GM23338 (cell line): ENCODE results near the gene ZNF516. TPM values are rescaled to one million over a fixed set of nuclear protein-coding genes. Genes with fewer than 3 reads are reported as not detected.

ENCODE experiments used
- ATAC-seq: fragments of 200-7000 bp; cut with Tn5 transposase; 3 replicates; pipeline ENCODE4 v1.9.1; 2020
- DNase-seq: peaks from one replicate; pipeline ENCODE4 v3.0.0-alpha.2; 2015; ENCODE audit warnings: low spot score
- H2AFZ ChIP-seq: fragments of 200-600 bp; sonication (generic); 2 replicates; pipeline ENCODE4 v1.8.0; 2016; ENCODE audit warnings: antibody characterized with exemption, mild to moderate bottlenecking, moderate library complexity
- H3F3A ChIP-seq: fragments of 200-600 bp; sonication (generic); replicated peaks from 2 replicates; pipeline ENCODE4 v1.8.0; 2017; ENCODE audit warnings: antibody characterized with exemption, mixed run types, low read depth
- H3K27ac ChIP-seq: fragments of 200-600 bp; sonication (generic); 2 replicates; pipeline ENCODE4 v1.6.1; 2016; ENCODE audit warnings: low read depth
- H3K27me3 ChIP-seq: fragments of 200-600 bp; sonication (generic); 2 replicates; pipeline ENCODE4 v1.8.0; 2016; ENCODE audit warnings: mild to moderate bottlenecking, mixed run types, moderate library complexity; ENCODE audit not compliant: insufficient read depth
- H3K36me3 ChIP-seq: fragments of 200-600 bp; sonication (generic); 2 replicates; pipeline ENCODE4 v1.8.0; 2016; ENCODE audit warnings: mild to moderate bottlenecking; ENCODE audit not compliant: insufficient read depth
- H3K4me1 ChIP-seq: fragments of 200-600 bp; sonication (generic); 2 replicates; pipeline ENCODE4 v1.8.0; 2016; ENCODE audit warnings: mild to moderate bottlenecking, moderate library complexity; ENCODE audit not compliant: insufficient read depth
- H3K4me2 ChIP-seq: fragments of 200-600 bp; sonication (generic); 2 replicates; pipeline ENCODE4 v1.7.1; 2017; ENCODE audit warnings: mixed run types
- H3K4me3 ChIP-seq: fragments of 200-600 bp; sonication (generic); 2 replicates; pipeline ENCODE4 v1.6.1; 2016; ENCODE audit warnings: mixed run types
- H3K79me2 ChIP-seq: fragments of 200-600 bp; sonication (generic); replicated peaks from 2 replicates; pipeline ENCODE4 v1.8.0; 2017; ENCODE audit warnings: mild to moderate bottlenecking; ENCODE audit not compliant: insufficient read depth
- H3K9me2 ChIP-seq: fragments of 200-600 bp; sonication (generic); 2 replicates; pipeline ENCODE4 v1.8.0; 2017; ENCODE audit not compliant: insufficient read depth
- H4K20me1 ChIP-seq: fragments of 200-600 bp; sonication (generic); replicated peaks from 2 replicates; pipeline ENCODE4 v1.8.0; 2017; ENCODE audit warnings: mild to moderate bottlenecking; ENCODE audit not compliant: insufficient read depth
- H3K27ac Mint-ChIP-seq: 2 replicates; pipeline ENCODE4 v1.8.0; 2020; ENCODE audit warnings: inconsistent platforms, mild to moderate bottlenecking, moderate library complexity, mixed read lengths
- H3K27me3 Mint-ChIP-seq: 3 replicates; pipeline ENCODE4 v1.8.0; 2022; ENCODE audit warnings: low read depth, mild to moderate bottlenecking, moderate library complexity, mixed read lengths, inconsistent platforms; ENCODE audit not compliant: insufficient read depth, poor library complexity
- H3K36me3 Mint-ChIP-seq: 3 replicates; pipeline ENCODE4 v1.8.0; 2021; ENCODE audit warnings: low read depth, mild to moderate bottlenecking, inconsistent platforms, moderate library complexity, mixed read lengths
- H3K4me1 Mint-ChIP-seq: 3 replicates; pipeline ENCODE4 v1.8.0; 2020; ENCODE audit warnings: mild to moderate bottlenecking, inconsistent platforms, mixed read lengths
- H3K4me3 Mint-ChIP-seq: 3 replicates; pipeline ENCODE4 v1.8.0; 2021; ENCODE audit warnings: moderate library complexity, mild to moderate bottlenecking, inconsistent platforms, mixed read lengths
- H3K9me3 Mint-ChIP-seq: 3 replicates; pipeline ENCODE4 v1.8.0; 2020; ENCODE audit warnings: moderate library complexity, mild to moderate bottlenecking, inconsistent platforms, mixed read lengths
- CREB1 ChIP-seq: fragments of 250-450 bp; sonication (Bioruptor Pico); IDR thresholded peaks from 2 replicates; pipeline ENCODE4 v1.5.0; 2020; ENCODE audit warnings: low read depth, mild to moderate bottlenecking, moderate library complexity
- EZH2 ChIP-seq: fragments of 200-600 bp; sonication (generic); IDR thresholded peaks from one replicate; pipeline ENCODE4 v1.8.0; 2017; ENCODE audit warnings: antibody characterized with exemption, mild to moderate bottlenecking, low read depth; ENCODE audit not compliant: unreplicated experiment
- EZH2phosphoT487 ChIP-seq: fragments of 200-600 bp; sonication (generic); IDR thresholded peaks from one replicate; pipeline ENCODE4 v1.8.1; 2018; ENCODE audit warnings: antibody characterized with exemption; ENCODE audit not compliant: unreplicated experiment
- JUNB ChIP-seq: IDR thresholded peaks from one replicate; pipeline ENCODE4 v1.6.1; 2016; ENCODE audit warnings: antibody characterized with exemption; ENCODE audit not compliant: unreplicated experiment
- NANOG ChIP-seq: IDR thresholded peaks from 2 replicates; pipeline ENCODE4 v1.6.1; 2016; ENCODE audit warnings: antibody characterized with exemption, borderline replicate concordance
- POLR2AphosphoS5 ChIP-seq: IDR thresholded peaks from 2 replicates; pipeline ENCODE4 v1.6.1; 2016; ENCODE audit warnings: antibody characterized with exemption, low read depth
- STAT1 ChIP-seq: IDR thresholded peaks from one replicate; pipeline ENCODE4 v1.6.1; 2016; ENCODE audit warnings: antibody characterized with exemption; ENCODE audit not compliant: unreplicated experiment
- ZNF331 ChIP-seq: fragments of 250-450 bp; sonication (Bioruptor Pico); IDR thresholded peaks from 2 replicates; pipeline ENCODE4 v1.5.0; 2020; ENCODE audit warnings: low read depth, mild to moderate bottlenecking, moderate library complexity
- polyA plus RNA-seq: library from polyadenylated mRNA; unstranded; fragments of >200 nt; fragmentation: Nextera tagmentation; extraction: Ambion mirVana; gene quantifications from 2 replicates; pipeline ENCODE4 v1.2.1, GENCODE V29; 2016
- total RNA-seq: library from RNA; depleted of rRNA; stranded (reverse); fragments of >200 nt; shearing (Covaris generic); gene quantifications from 2 replicates; pipeline ENCODE4 v1.2.3, GENCODE V29; 2014
- TF ChIP-seq, protein P1 (sequence below): IDR thresholded peaks from one replicate; pipeline ENCODE4 v1.6.1; 2018; ENCODE audit warnings: antibody characterized with exemption; ENCODE audit not compliant: unreplicated experiment
- TF ChIP-seq, protein P2 (sequence below): fragments of 250-450 bp; sonication (Bioruptor Pico); IDR thresholded peaks from 2 replicates; pipeline ENCODE4 v1.5.0; 2020; ENCODE audit warnings: mild to moderate bottlenecking, moderate library complexity
- TF ChIP-seq, protein P3 (sequence below): IDR thresholded peaks from 2 replicates; pipeline ENCODE4 v1.6.1; 2016; ENCODE audit warnings: antibody characterized with exemption
- TF ChIP-seq, protein P4 (sequence below), 2 experiments: fragments of 200-600 bp in 1 of 2; sonication (generic) in 1 of 2; conservative IDR thresholded peaks; 2 replicates each; pipeline versions ENCODE4 v1.5.1 to v1.6.1; 2016 to 2017; ENCODE audit warnings: antibody characterized with exemption in 2 of 2, low read depth in 2 of 2, mild to moderate bottlenecking in 2 of 2, moderate library complexity in 1 of 2

Gene ZNF516
- total and polyA plus RNA-seq, 2 experiments from 2014 or later, result 11.9 to 24.2 TPM

DNA sequence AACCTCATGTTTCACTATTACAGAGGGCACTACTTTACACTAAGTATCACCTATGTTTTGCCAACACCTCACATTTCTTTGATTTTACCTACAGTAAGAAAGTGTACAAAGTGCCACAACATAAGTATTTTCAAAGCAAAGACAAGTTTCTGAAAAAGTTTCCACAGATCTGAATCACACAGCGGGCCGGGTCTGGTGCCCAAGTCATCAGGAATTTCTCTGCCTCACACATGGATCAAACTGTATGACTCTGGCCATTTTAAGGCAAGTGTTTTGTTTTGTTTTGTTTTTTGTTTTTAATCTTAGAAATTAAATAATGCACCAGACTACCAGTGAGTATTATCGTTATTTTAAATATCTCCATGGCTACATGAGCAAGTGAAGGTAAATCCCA, 73.4 kb downstream of the ZNF516 start:
- H3F3A ChIP-seq, result peaks cover 5% of the 10 kb centered on the region; the same call in 1 of the 2 replicates
- no peaks in the 10 kb centered on the region for H3K27me3 ChIP-seq
- Mint-ChIP-seq H3K9me3 (no peaks in the 10 kb centered on the region), H3K27me3 (peaks cover 5% of the 10 kb centered on the region), H3K27ac (no peak overlapping the region), H3K4me1 (peaks cover 45% of the 10 kb centered on the region), H3K4me3 (no peak overlapping the region), H3K36me3 (no peaks in the 10 kb centered on the region)
- no peaks in the 10 kb centered on the region for H3K36me3 ChIP-seq
- H3K4me1 ChIP-seq, result peaks cover 13% of the 10 kb centered on the region
- H3K4me2 ChIP-seq, result no peak overlapping the region
- DNase-seq (no peak), ATAC-seq (no peak)
- peaks cover 4% of the 10 kb centered on the region; the same call in 1 of the 2 replicates for H3K79me2 ChIP-seq
- H2AFZ ChIP-seq, result no peak overlapping the region
- no peak overlapping the region for H3K27ac ChIP-seq
- no peak for TF ChIP-seq ZNF331
- TF ChIP-seq, protein P1, sequence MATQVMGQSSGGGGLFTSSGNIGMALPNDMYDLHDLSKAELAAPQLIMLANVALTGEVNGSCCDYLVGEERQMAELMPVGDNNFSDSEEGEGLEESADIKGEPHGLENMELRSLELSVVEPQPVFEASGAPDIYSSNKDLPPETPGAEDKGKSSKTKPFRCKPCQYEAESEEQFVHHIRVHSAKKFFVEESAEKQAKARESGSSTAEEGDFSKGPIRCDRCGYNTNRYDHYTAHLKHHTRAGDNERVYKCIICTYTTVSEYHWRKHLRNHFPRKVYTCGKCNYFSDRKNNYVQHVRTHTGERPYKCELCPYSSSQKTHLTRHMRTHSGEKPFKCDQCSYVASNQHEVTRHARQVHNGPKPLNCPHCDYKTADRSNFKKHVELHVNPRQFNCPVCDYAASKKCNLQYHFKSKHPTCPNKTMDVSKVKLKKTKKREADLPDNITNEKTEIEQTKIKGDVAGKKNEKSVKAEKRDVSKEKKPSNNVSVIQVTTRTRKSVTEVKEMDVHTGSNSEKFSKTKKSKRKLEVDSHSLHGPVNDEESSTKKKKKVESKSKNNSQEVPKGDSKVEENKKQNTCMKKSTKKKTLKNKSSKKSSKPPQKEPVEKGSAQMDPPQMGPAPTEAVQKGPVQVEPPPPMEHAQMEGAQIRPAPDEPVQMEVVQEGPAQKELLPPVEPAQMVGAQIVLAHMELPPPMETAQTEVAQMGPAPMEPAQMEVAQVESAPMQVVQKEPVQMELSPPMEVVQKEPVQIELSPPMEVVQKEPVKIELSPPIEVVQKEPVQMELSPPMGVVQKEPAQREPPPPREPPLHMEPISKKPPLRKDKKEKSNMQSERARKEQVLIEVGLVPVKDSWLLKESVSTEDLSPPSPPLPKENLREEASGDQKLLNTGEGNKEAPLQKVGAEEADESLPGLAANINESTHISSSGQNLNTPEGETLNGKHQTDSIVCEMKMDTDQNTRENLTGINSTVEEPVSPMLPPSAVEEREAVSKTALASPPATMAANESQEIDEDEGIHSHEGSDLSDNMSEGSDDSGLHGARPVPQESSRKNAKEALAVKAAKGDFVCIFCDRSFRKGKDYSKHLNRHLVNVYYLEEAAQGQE, result no peak
- no peak for TF ChIP-seq POLR2AphosphoS5
- no peak for TF ChIP-seq NANOG
- no peak for TF ChIP-seq JUNB
- no peak for TF ChIP-seq CREB1 (CRISPR knock-in tag)
- TF ChIP-seq, protein P2, sequence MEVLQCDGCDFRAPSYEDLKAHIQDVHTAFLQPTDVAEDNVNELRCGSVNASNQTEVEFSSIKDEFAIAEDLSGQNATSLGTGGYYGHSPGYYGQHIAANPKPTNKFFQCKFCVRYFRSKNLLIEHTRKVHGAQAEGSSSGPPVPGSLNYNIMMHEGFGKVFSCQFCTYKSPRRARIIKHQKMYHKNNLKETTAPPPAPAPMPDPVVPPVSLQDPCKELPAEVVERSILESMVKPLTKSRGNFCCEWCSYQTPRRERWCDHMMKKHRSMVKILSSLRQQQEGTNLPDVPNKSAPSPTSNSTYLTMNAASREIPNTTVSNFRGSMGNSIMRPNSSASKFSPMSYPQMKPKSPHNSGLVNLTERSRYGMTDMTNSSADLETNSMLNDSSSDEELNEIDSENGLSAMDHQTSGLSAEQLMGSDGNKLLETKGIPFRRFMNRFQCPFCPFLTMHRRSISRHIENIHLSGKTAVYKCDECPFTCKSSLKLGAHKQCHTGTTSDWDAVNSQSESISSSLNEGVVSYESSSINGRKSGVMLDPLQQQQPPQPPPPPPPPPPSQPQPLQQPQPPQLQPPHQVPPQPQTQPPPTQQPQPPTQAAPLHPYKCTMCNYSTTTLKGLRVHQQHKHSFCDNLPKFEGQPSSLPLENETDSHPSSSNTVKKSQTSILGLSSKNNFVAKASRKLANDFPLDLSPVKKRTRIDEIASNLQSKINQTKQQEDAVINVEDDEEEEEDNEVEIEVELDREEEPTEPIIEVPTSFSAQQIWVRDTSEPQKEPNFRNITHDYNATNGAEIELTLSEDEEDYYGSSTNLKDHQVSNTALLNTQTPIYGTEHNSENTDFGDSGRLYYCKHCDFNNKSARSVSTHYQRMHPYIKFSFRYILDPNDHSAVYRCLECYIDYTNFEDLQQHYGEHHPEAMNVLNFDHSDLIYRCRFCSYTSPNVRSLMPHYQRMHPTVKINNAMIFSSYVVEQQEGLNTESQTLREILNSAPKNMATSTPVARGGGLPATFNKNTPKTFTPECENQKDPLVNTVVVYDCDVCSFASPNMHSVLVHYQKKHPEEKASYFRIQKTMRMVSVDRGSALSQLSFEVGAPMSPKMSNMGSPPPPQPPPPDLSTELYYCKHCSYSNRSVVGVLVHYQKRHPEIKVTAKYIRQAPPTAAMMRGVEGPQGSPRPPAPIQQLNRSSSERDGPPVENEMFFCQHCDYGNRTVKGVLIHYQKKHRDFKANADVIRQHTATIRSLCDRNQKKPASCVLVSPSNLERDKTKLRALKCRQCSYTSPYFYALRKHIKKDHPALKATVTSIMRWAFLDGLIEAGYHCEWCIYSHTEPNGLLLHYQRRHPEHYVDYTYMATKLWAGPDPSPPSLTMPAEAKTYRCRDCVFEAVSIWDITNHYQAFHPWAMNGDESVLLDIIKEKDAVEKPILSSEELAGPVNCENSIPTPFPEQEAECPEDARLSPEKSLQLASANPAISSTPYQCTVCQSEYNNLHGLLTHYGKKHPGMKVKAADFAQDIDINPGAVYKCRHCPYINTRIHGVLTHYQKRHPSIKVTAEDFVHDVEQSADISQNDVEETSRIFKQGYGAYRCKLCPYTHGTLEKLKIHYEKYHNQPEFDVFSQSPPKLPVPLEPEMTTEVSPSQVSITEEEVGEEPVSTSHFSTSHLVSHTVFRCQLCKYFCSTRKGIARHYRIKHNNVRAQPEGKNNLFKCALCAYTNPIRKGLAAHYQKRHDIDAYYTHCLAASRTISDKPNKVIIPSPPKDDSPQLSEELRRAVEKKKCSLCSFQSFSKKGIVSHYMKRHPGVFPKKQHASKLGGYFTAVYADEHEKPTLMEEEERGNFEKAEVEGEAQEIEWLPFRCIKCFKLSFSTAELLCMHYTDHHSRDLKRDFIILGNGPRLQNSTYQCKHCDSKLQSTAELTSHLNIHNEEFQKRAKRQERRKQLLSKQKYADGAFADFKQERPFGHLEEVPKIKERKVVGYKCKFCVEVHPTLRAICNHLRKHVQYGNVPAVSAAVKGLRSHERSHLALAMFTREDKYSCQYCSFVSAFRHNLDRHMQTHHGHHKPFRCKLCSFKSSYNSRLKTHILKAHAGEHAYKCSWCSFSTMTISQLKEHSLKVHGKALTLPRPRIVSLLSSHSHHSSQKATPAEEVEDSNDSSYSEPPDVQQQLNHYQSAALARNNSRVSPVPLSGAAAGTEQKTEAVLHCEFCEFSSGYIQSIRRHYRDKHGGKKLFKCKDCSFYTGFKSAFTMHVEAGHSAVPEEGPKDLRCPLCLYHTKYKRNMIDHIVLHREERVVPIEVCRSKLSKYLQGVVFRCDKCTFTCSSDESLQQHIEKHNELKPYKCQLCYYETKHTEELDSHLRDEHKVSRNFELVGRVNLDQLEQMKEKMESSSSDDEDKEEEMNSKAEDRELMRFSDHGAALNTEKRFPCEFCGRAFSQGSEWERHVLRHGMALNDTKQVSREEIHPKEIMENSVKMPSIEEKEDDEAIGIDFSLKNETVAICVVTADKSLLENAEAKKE (CRISPR knock-in tag), result no peak
- TF ChIP-seq EZH2phosphoT487, result no peak
- TF ChIP-seq EZH2, result no peak
- TF ChIP-seq, protein P3, sequence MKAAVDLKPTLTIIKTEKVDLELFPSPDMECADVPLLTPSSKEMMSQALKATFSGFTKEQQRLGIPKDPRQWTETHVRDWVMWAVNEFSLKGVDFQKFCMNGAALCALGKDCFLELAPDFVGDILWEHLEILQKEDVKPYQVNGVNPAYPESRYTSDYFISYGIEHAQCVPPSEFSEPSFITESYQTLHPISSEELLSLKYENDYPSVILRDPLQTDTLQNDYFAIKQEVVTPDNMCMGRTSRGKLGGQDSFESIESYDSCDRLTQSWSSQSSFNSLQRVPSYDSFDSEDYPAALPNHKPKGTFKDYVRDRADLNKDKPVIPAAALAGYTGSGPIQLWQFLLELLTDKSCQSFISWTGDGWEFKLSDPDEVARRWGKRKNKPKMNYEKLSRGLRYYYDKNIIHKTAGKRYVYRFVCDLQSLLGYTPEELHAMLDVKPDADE, result no peak
- TF ChIP-seq STAT1, result no peak
- TF ChIP-seq, protein P4, sequence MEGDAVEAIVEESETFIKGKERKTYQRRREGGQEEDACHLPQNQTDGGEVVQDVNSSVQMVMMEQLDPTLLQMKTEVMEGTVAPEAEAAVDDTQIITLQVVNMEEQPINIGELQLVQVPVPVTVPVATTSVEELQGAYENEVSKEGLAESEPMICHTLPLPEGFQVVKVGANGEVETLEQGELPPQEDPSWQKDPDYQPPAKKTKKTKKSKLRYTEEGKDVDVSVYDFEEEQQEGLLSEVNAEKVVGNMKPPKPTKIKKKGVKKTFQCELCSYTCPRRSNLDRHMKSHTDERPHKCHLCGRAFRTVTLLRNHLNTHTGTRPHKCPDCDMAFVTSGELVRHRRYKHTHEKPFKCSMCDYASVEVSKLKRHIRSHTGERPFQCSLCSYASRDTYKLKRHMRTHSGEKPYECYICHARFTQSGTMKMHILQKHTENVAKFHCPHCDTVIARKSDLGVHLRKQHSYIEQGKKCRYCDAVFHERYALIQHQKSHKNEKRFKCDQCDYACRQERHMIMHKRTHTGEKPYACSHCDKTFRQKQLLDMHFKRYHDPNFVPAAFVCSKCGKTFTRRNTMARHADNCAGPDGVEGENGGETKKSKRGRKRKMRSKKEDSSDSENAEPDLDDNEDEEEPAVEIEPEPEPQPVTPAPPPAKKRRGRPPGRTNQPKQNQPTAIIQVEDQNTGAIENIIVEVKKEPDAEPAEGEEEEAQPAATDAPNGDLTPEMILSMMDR (conservative IDR thresholded peaks at IDR 0.05; ENCODE audit: low read depth in 2 of 2), result no peak
- H4K20me1 ChIP-seq, result no peaks in the 10 kb centered on the region; the same call in 1 of the 2 replicates
- H3K9me2 ChIP-seq, result no peaks in the 10 kb centered on the region
- H3K4me3 ChIP-seq, result no peak overlapping the region
